Occipital lobe (tissue), 2 donors: ENCODE data around the gene TRIL. TPM values are rescaled to one million over a fixed set of nuclear protein-coding genes. Genes with fewer than 3 reads are reported as not detected.

Experiments
- DNase-seq: peaks from one replicate; lab custom pipeline; 2025; lab: John Stamatoyannopoulos, UW
- total RNA-seq: library from RNA; depleted of rRNA; stranded (reverse); fragments of >200 nt; gene quantifications from one replicate; pipeline ENCODE4 v1.2.3, GENCODE V29; 2014

Gene TRIL
- total RNA-seq, 1 donor from 2014 or later = 10.9 TPM

- DNase-seq = no peak
Measured at GRCh38 chr7:28940741-28941384, 17.3 kb downstream of the TRIL start.

- DNase-seq = no peak
Measured at GRCh38 chr7:28939844-28940544, 18.1 kb downstream of the TRIL start.

GRCh38 chr7:28939367-28939766 lies 18.8 kb downstream of the TRIL start:
- DNase-seq = no peak

GRCh38 chr7:28937619-28938018 lies 20.5 kb downstream of the TRIL start:
- DNase-seq = peak; percentile 6

GRCh38 chr7:28937103-28937502 lies 21.0 kb downstream of the TRIL start:
- no peak for DNase-seq

- DNase-seq = no peak
Measured at GRCh38 chr7:28933846-28934320, 24.2 kb downstream of the TRIL start.

- no peak for DNase-seq
Measured at GRCh38 chr7:28931565-28931964, 26.6 kb downstream of the TRIL start.

GRCh38 chr7:28926871-28927597 lies 31.1 kb downstream of the TRIL start:
- DNase-seq = peak; percentile 22

GRCh38 chr7:28922624-28923331 lies 35.4 kb downstream of the TRIL start:
- DNase-seq = peak; percentile 16

GRCh38 chr7:28921822-28922221 lies 36.3 kb downstream of the TRIL start:
- DNase-seq = peak; percentile 33

- DNase-seq = no peak
Measured at GRCh38 chr7:28920424-28920823, 37.7 kb downstream of the TRIL start.

GRCh38 chr7:28919510-28919909 lies 38.6 kb downstream of the TRIL start:
- no peak for DNase-seq

- no peak for DNase-seq
Measured at GRCh38 chr7:28908775-28909174, 49.4 kb downstream of the TRIL start.

- no peak for DNase-seq
Measured at GRCh38 chr7:28905464-28905863, 52.7 kb downstream of the TRIL start.

GRCh38 chr7:28904578-28905048 lies 53.5 kb downstream of the TRIL start:
- DNase-seq = no peak

- DNase-seq = no peak
Measured at GRCh38 chr7:28903730-28904577, 54.2 kb downstream of the TRIL start.
